SKM-1 (cell line): ENCODE data around the gene CSTF2.
"Not testable (repeated sequence)": the region's sequence is repeated elsewhere in the genome, so short reads cannot be mapped to it uniquely, and the experiment has no call there.

Experiments
- DNase-seq: peaks from one replicate; lab custom pipeline; 2025; ENCODE audit not compliant: unreplicated experiment; lab: John Stamatoyannopoulos, UW

CSTF2 gene

GRCh38 chrX:100819837-100820666, at the start of gene CSTF2:
Gene CSTF2, plus strand, starts transcription at chrX:100820391. Its CDS starts 26 bp downstream, at chrX:100820417.
- peak; percentile 71 for DNase-seq

GRCh38 chrX:100796371-100796770, 23.8 kb upstream of the CSTF2 start:
- not testable (repeated sequence) for DNase-seq

- DNase-seq, result no peak
Observed at GRCh38 chrX:100797359-100797758, 22.8 kb upstream of the CSTF2 start.

GRCh38 chrX:100798484-100799214, 21.5 kb upstream of the CSTF2 start:
- DNase-seq, result no peak

- DNase-seq, result no peak
Observed at GRCh38 chrX:100802843-100803242, 17.3 kb upstream of the CSTF2 start.

GRCh38 chrX:100804780-100805179, 15.4 kb upstream of the CSTF2 start:
- DNase-seq, result no peak

GRCh38 chrX:100808265-100808664, 11.9 kb upstream of the CSTF2 start:
- DNase-seq, result not testable (repeated sequence)

GRCh38 chrX:100812216-100813158, 7.7 kb upstream of the CSTF2 start:
- DNase-seq, result no peak

GRCh38 chrX:100817340-100817739, 2.9 kb upstream of the CSTF2 start:
- no peak for DNase-seq

- no peak for DNase-seq
Observed at GRCh38 chrX:100819534-100819836, 706 bp upstream of the CSTF2 start.

- DNase-seq, result no peak
Observed at GRCh38 chrX:100829730-100830129, 9.5 kb downstream of the CSTF2 start.

- no peak for DNase-seq
Observed at GRCh38 chrX:100830143-100830542, 10.0 kb downstream of the CSTF2 start.

GRCh38 chrX:100830547-100830946, 10.4 kb downstream of the CSTF2 start:
- DNase-seq, result no peak

- no peak for DNase-seq
Observed at GRCh38 chrX:100831219-100831946, 11.2 kb downstream of the CSTF2 start.

- DNase-seq, result no peak
Observed at GRCh38 chrX:100850317-100850716, 30.1 kb downstream of the CSTF2 start.

- no peak for DNase-seq
Observed at GRCh38 chrX:100852810-100853209, 32.6 kb downstream of the CSTF2 start.

- DNase-seq, result no peak
Observed at GRCh38 chrX:100863326-100863864, 43.2 kb downstream of the CSTF2 start.

GRCh38 chrX:100864657-100865391, 44.6 kb downstream of the CSTF2 start:
- no peak for DNase-seq

- no peak for DNase-seq
Observed at GRCh38 chrX:100868273-100868672, 48.1 kb downstream of the CSTF2 start.

GRCh38 chrX:100870527-100870926, 50.3 kb downstream of the CSTF2 start:
- no peak for DNase-seq
